HCT116 (cell line): ENCODE data around the gene CAPN2. TPM values are rescaled to one million over a fixed set of nuclear protein-coding genes. Genes with fewer than 3 reads are reported as not detected.

Experiments
- ATAC-seq: fragments of 200-7000 bp; cut with Tn5 transposase; 2 replicates; pipeline ENCODE4 v1.9.1; 2020; ENCODE audit warnings: mild to moderate bottlenecking, moderate library complexity
- BruUV-seq: library from RNA; stranded (reverse); fragments of 400-500 nt; replicated peaks from 2 replicates; lab custom pipeline; 2021; lab: Mats Ljungman, UMichigan
- CTCF ChIA-PET: fragments of 300-600 bp; sonication (Branson Sonifier 250); formaldehyde crosslinking; loops from one replicate; lab custom pipeline; 2021; ENCODE audit warnings: antibody characterized with exemption; lab: Charles Lee
- POLR2A ChIA-PET: fragments of 300-600, 350-600 bp; sonication (Branson Sonifier 250); formaldehyde crosslinking; loops from one replicate; lab custom pipeline; 2021; ENCODE audit warnings: antibody characterized with exemption; lab: Charles Lee
- RAD21 ChIA-PET, 2 experiments: fragments of 300-600 bp; sonication (Branson Sonifier 250); formaldehyde crosslinking; loops; one replicate each; lab custom pipeline; 2023; ENCODE audit warnings: low total read pairs in 2 of 2; ENCODE audit not compliant: uncharacterized antibody in 2 of 2, unreplicated experiment in 2 of 2, low non-redundant PET in 1 of 2; lab: Charles Lee
- DNase-seq: peaks from one replicate; pipeline ENCODE4 v3.0.0-alpha.2; 2010; ENCODE audit warnings: low read depth, low spot score
- H2AFZ ChIP-seq: fragments of 200-600 bp; shearing (Covaris generic), sonication (generic); 2 replicates; pipeline ENCODE4 v1.6.1; 2017; ENCODE audit warnings: low read depth, mixed run types, mixed read lengths, antibody characterized with exemption, low read length; ENCODE audit not compliant: poor library complexity, severe bottlenecking
- H3K27ac ChIP-seq: 2 replicates; pipeline ENCODE4 v1.5.1; 2012; ENCODE audit warnings: low read depth, low read length
- H3K27me3 ChIP-seq: fragments of 200-600 bp; sonication (generic); 2 replicates; pipeline ENCODE4 v1.6.1; 2016; ENCODE audit warnings: mixed run types, low read length, mixed read lengths; ENCODE audit not compliant: insufficient read depth
- H3K36me3 ChIP-seq, 2 experiments: fragments of 200-500 bp in 1 of 2; fragments of 200-600 bp in 1 of 2; sonication (Bioruptor generic) in 1 of 2; sonication (generic) in 1 of 2; 2 replicates each; pipeline versions ENCODE4 v1.5.1 to v1.6.1; 2014 to 2016; ENCODE audit warnings: low read length in 2 of 2, inconsistent platforms in 1 of 2, mixed read lengths in 1 of 2, mixed run types in 1 of 2; ENCODE audit not compliant: insufficient read depth in 2 of 2, control insufficient read depth in 1 of 2
- H3K4me1 ChIP-seq, 2 experiments: fragments of 200-600 bp in 1 of 2; sonication (generic) in 1 of 2; 2 replicates each; pipeline versions ENCODE4 v1.5.1 to v1.6.1; 2012 to 2017; ENCODE audit warnings: low read length in 2 of 2, inconsistent platforms in 1 of 2, mild to moderate bottlenecking in 1 of 2, mixed read lengths in 1 of 2, mixed run types in 1 of 2, moderate library complexity in 1 of 2; ENCODE audit not compliant: insufficient read depth in 2 of 2, control insufficient read depth in 1 of 2
- H3K4me2 ChIP-seq: fragments of 200-600 bp; sonication (generic); 2 replicates; pipeline ENCODE4 v1.6.1; 2017; ENCODE audit warnings: mixed run types, low read length, mixed read lengths
- H3K4me3 ChIP-seq, 2 experiments: fragments of 200-600 bp in 1 of 2; sonication (generic) in 1 of 2; replicated peaks in 1 of 2; 2 replicates each; pipeline ENCODE4 v1.5.1; 2011 to 2016; ENCODE audit warnings: low read length in 2 of 2, control low read depth in 1 of 2, low read depth in 1 of 2, mild to moderate bottlenecking in 1 of 2, mixed read lengths in 1 of 2, mixed run types in 1 of 2
- H3K79me2 ChIP-seq: fragments of 200-600 bp; sonication (generic); 2 replicates; pipeline ENCODE4 v1.6.1; 2017; ENCODE audit warnings: mild to moderate bottlenecking, mixed run types, low read length, moderate library complexity, mixed read lengths; ENCODE audit not compliant: insufficient read depth
- H3K9ac ChIP-seq: fragments of 200-600 bp; sonication (generic); 2 replicates; pipeline ENCODE4 v1.6.1; 2016; ENCODE audit warnings: low read length, mixed read lengths
- H3K9me2 ChIP-seq: fragments of 200-600 bp; sonication (generic), shearing (Covaris generic); 2 replicates; pipeline ENCODE4 v1.6.1; 2017; ENCODE audit warnings: mixed run types, mild to moderate bottlenecking, moderate library complexity; ENCODE audit not compliant: insufficient read depth
- H3K9me3 ChIP-seq, 2 experiments: fragments of 200-500 bp in 1 of 2; fragments of 200-600 bp in 1 of 2; sonication (Bioruptor generic) in 1 of 2; sonication (generic) in 1 of 2; 2 replicates each; pipeline ENCODE4 v1.6.1; 2014 to 2017; ENCODE audit warnings: low read length in 2 of 2, mixed read lengths in 2 of 2, inconsistent platforms in 1 of 2, low read depth in 1 of 2, mild to moderate bottlenecking in 1 of 2, mixed run types in 1 of 2, moderate library complexity in 1 of 2; ENCODE audit not compliant: control insufficient read depth in 1 of 2, insufficient read depth in 1 of 2
- H4K20me1 ChIP-seq: fragments of 200-600 bp; sonication (generic), shearing (Covaris generic); 2 replicates; pipeline ENCODE4 v1.6.1; 2017; ENCODE audit warnings: mixed run types, mild to moderate bottlenecking, moderate library complexity; ENCODE audit not compliant: insufficient read depth
- ATF3 ChIP-seq: IDR thresholded peaks from 2 replicates; pipeline ENCODE4 v1.6.1; 2012
- CBX3 ChIP-seq: IDR thresholded peaks from 2 replicates; pipeline ENCODE4 v1.6.1; 2012; ENCODE audit warnings: low read depth
- CEBPB ChIP-seq: IDR thresholded peaks from 2 replicates; pipeline ENCODE4 v1.6.1; 2012; ENCODE audit warnings: low read depth
- CTCF ChIP-seq, 3 experiments: fragments of 200-600 bp in 1 of 3; sonication (generic) in 1 of 3; IDR thresholded peaks in 2 of 3; conservative IDR thresholded peaks in 1 of 3; 2 replicates each; pipeline ENCODE4 v1.5.1; 2012 to 2017; ENCODE audit warnings: low read depth in 2 of 3, low read length in 2 of 3, antibody characterized with exemption in 1 of 3, borderline replicate concordance in 1 of 3, control low read depth in 1 of 3, mild to moderate bottlenecking in 1 of 3, mixed read lengths in 1 of 3, mixed run types in 1 of 3, moderate library complexity in 1 of 3; ENCODE audit not compliant: insufficient read depth in 1 of 3
- EGR1 ChIP-seq: IDR thresholded peaks from 2 replicates; pipeline ENCODE4 v1.6.1; 2012; ENCODE audit warnings: low read depth
- ELF1 ChIP-seq: IDR thresholded peaks from 2 replicates; pipeline ENCODE4 v1.6.1; 2012; ENCODE audit warnings: low read depth, borderline replicate concordance
- EZH2 ChIP-seq: fragments of 200-600 bp; sonication (generic); IDR thresholded peaks from 2 replicates; pipeline ENCODE4 v1.6.1; 2017; ENCODE audit warnings: antibody characterized with exemption, mixed run types
- FOSL1 ChIP-seq: IDR thresholded peaks from 2 replicates; pipeline ENCODE4 v1.6.1; 2012; ENCODE audit warnings: low read depth
- JUND ChIP-seq: IDR thresholded peaks from 2 replicates; pipeline ENCODE4 v1.6.1; 2012
- MAX ChIP-seq: IDR thresholded peaks from 2 replicates; pipeline ENCODE4 v1.6.1; 2012
- POLR2A ChIP-seq: IDR thresholded peaks from 2 replicates; pipeline ENCODE4 v1.7.0; 2011; ENCODE audit warnings: borderline replicate concordance; ENCODE audit not compliant: insufficient read depth, insufficient read length; ENCODE audit errors: extremely low read depth
- POLR2AphosphoS5 ChIP-seq: IDR thresholded peaks from 2 replicates; pipeline ENCODE4 v1.6.1; 2011; ENCODE audit warnings: mild to moderate bottlenecking, low read depth, low read length, moderate library complexity
- REST ChIP-seq: IDR thresholded peaks from 2 replicates; pipeline ENCODE4 v1.6.1; 2012; ENCODE audit warnings: low read depth
- SIN3A ChIP-seq: IDR thresholded peaks from 2 replicates; pipeline ENCODE4 v1.6.1; 2012; ENCODE audit warnings: low read depth
- SP1 ChIP-seq: IDR thresholded peaks from 2 replicates; pipeline ENCODE4 v1.6.1; 2012; ENCODE audit warnings: low read depth
- SRF ChIP-seq: IDR thresholded peaks from 2 replicates; pipeline ENCODE4 v1.6.1; 2012; ENCODE audit warnings: low read depth
- TCF7L2 ChIP-seq: IDR thresholded peaks from 2 replicates; pipeline ENCODE4 v1.7.0; 2011; ENCODE audit warnings: borderline replicate concordance, inconsistent platforms; ENCODE audit not compliant: insufficient read depth, insufficient read length; ENCODE audit errors: extremely low read depth
- YY1 ChIP-seq: IDR thresholded peaks from 2 replicates; pipeline ENCODE4 v1.6.1; 2011; ENCODE audit warnings: low read length, low read depth, moderate library complexity, mild to moderate bottlenecking; ENCODE audit not compliant: insufficient replicate concordance; ENCODE audit errors: extremely low read depth
- ZNF274 ChIP-seq: fragments of 200-500 bp; sonication (Bioruptor generic); IDR thresholded peaks from 2 replicates; pipeline ENCODE4 v1.6.1; 2014; ENCODE audit warnings: mild to moderate bottlenecking, low read depth, low read length, inconsistent platforms
- intact Hi-C: fragments of 100-400 bp; cut with micrococcal nuclease; formaldehyde crosslinking; loops from 2 replicates; pipeline ENCODE4 v1.10.0; 2022
- total RNA-seq: library from RNA; stranded (reverse); gene quantifications from one replicate; pipeline ENCODE4 v1.2.1, GENCODE V29; 2021; ENCODE audit not compliant: unreplicated experiment

The CAPN2 gene
- total RNA-seq, 1 experiment from 2014 or later, result 173 TPM

GRCh38 chr1:223667484-223668182 lies 44.7 kb upstream of the CAPN2 start:
- no TSS peak for BruUV-seq
- H3K9me2 ChIP-seq, result no peaks in the 10 kb centered on the region
- H3K27me3 ChIP-seq, result no peaks in the 10 kb centered on the region
- DNase-seq (no peak), ATAC-seq (no peak)
- no peak overlapping the region for H3K27ac ChIP-seq
- no peak overlapping the region for H2AFZ ChIP-seq
- no peaks in the 10 kb centered on the region for H3K9me3 ChIP-seq
- H4K20me1 ChIP-seq, result no peaks in the 10 kb centered on the region
- no peaks in the 10 kb centered on the region for H3K79me2 ChIP-seq
- intact Hi-C loops, result no loop called here
- ChIA-PET CTCF (interaction anchor here (1.1 to 2.3 kb wide), 4 partner anchors 16 to 534 kb away, joined by 4 to 9 read pairs (median 5); no protein-coding TSS in a partner anchor), RAD21 (interaction anchor here in 1 of 2 experiments (0.7 kb wide), 1 partner anchor 12 kb away, joined by 3 read pairs; no protein-coding TSS in a partner anchor)
- no peak overlapping the region for H3K9ac ChIP-seq
- H3K4me1 ChIP-seq, result peaks cover 2 to 24% of the 10 kb centered on the region in 2 experiments; a peak in 3 of 4 replicates
- TF ChIP-seq TCF7L2, result no peak
- no peak for TF ChIP-seq REST
- TF ChIP-seq EGR1, result no peak
- TF ChIP-seq POLR2A, result no peak
- no peak for TF ChIP-seq POLR2AphosphoS5
- no peak for TF ChIP-seq CBX3
- no peak for TF ChIP-seq ZNF274
- TF ChIP-seq JUND, result no peak
- TF ChIP-seq YY1, result no peak
- TF ChIP-seq FOSL1, result no peak
- TF ChIP-seq SP1, result no peak
- TF ChIP-seq SIN3A, result no peak
- TF ChIP-seq ELF1, result no peak
- no peak for TF ChIP-seq ATF3
- TF ChIP-seq CTCF (IDR thresholded peaks at IDR 0.05 in 2 of 3, conservative IDR thresholded peaks at IDR 0.05 in 1 of 3; ENCODE audit: borderline replicate concordance in 1 of 3, insufficient read depth in 1 of 3, low read depth in 2 of 3, low read length in 2 of 3), result no peak
- TF ChIP-seq EZH2, result no peak
- no peak for TF ChIP-seq SRF
- TF ChIP-seq MAX, result no peak
- no peak for TF ChIP-seq CEBPB
- TF ChIP-seq, all 23 proteins: peak for 0
- no peaks in the 10 kb centered on the region for H3K36me3 ChIP-seq
- POLR2A ChIA-PET, result no interaction called here
- H3K4me2 ChIP-seq, result no peak overlapping the region
- no peak overlapping the region for H3K4me3 ChIP-seq
